Measurements from ENCODE around the gene SLC38A3. TPM values are rescaled to one million over a fixed set of nuclear protein-coding genes. Genes with fewer than 3 reads are reported as not detected.

Gene SLC38A3
- not detected for total RNA-seq

- TF ChIP-seq CTCF (IDR thresholded peaks at IDR 0.05; ENCODE audit: low read depth) = no peak
Observed at GRCh38 chr3:50204804-50205412, at the start of gene SLC38A3. Gene SLC38A3 (plus strand): TSS chr3:50205271. CDS start chr3:50214200, 8,929 bp downstream.

- TF ChIP-seq CTCF (IDR thresholded peaks at IDR 0.05; ENCODE audit: low read depth) = no peak
Observed at GRCh38 chr3:50155491-50155878, 49.6 kb upstream of the SLC38A3 start.

GRCh38 chr3:50155891-50156290, 49.2 kb upstream of the SLC38A3 start:
- no peak for TF ChIP-seq CTCF (IDR thresholded peaks at IDR 0.05; ENCODE audit: low read depth)

- TF ChIP-seq CTCF (IDR thresholded peaks at IDR 0.05; ENCODE audit: low read depth) = no peak
Observed at GRCh38 chr3:50156549-50157493, 48.2 kb upstream of the SLC38A3 start.

- no peak for TF ChIP-seq CTCF (IDR thresholded peaks at IDR 0.05; ENCODE audit: low read depth)
Observed at GRCh38 chr3:50157827-50158529, 47.1 kb upstream of the SLC38A3 start.

GRCh38 chr3:50158530-50159146, 46.4 kb upstream of the SLC38A3 start:
- TF ChIP-seq CTCF (IDR thresholded peaks at IDR 0.05; ENCODE audit: low read depth) = no peak

Data from subcutaneous adipose tissue (tissue), 4 donors.